Raji (cell line): ENCODE results near the gene BIVM.

Experiments used
- POLR2A ChIP-seq: IDR thresholded peaks from 2 replicates; pipeline ENCODE4 v1.6.1; 2011; ENCODE audit warnings: low read depth, low read length, control low read depth; ENCODE audit not compliant: insufficient read depth

Gene BIVM

DNA sequence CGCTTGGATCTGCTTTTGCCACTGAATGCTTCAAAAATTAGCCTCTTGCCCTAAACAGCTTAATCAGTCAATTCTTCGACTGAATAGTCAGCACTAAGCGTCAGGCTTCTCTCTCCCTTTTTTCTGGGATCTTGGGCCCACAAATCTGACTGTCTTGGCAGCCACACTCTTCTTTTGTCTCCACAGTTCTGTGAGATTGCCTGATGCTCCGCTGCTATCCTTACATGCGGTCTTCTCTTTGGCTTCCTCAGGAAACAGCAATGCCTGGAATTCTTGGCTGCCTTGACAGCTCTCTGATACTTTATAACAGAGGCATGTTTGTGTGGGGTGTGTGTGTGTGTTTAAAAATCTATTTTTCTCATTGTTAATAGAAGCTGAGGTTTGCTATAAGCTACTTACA, 79.6 kb downstream of the BIVM start:
- no peak for TF ChIP-seq POLR2A

- TF ChIP-seq POLR2A: no peak
These were observed 81.0 kb downstream of the BIVM start for GRCh38 chr13:102879793-102880499.

GRCh38 chr13:102881819-102882686, 83.1 kb downstream of the BIVM start:
- TF ChIP-seq POLR2A: no peak
